HEK293T (cell line): Measurements from ENCODE around the gene COG4.

Experiments used
- CTCF ChIA-PET: fragments of 350-600 bp; formaldehyde crosslinking; extraction: SDS; loops from one replicate; lab custom pipeline; 2021; ENCODE audit warnings: antibody characterized with exemption, inconsistent platforms; lab: Yijun Ruan, JAX
- POLR2A ChIA-PET: fragments of 350-600 bp; formaldehyde crosslinking; extraction: SDS; loops from one replicate; lab custom pipeline; 2020; ENCODE audit warnings: antibody characterized with exemption, inconsistent platforms; lab: Yijun Ruan, JAX
- DNase-seq: peaks from one replicate; pipeline ENCODE4 v3.0.0; 2012; ENCODE audit warnings: mixed read lengths; ENCODE audit errors: extremely low spot score
- ARNT ChIP-seq: fragments of 450-650 bp; IDR thresholded peaks from 2 replicates; pipeline ENCODE4 v1.6.1; 2017; ENCODE audit warnings: mild to moderate bottlenecking
- BHLHE40 ChIP-seq: fragments of 450-650 bp; IDR thresholded peaks from 2 replicates; pipeline ENCODE4 v1.6.1; 2016; ENCODE audit warnings: mild to moderate bottlenecking, moderate library complexity, borderline replicate concordance
- CTBP1 ChIP-seq: fragments of 450-650 bp; IDR thresholded peaks from 2 replicates; pipeline ENCODE4 v1.6.1; 2016; ENCODE audit warnings: borderline replicate concordance
- ELF4 ChIP-seq: fragments of 450-650 bp; IDR thresholded peaks from 2 replicates; pipeline ENCODE4 v1.6.1; 2017; ENCODE audit warnings: antibody characterized with exemption
- FOXA1 ChIP-seq: fragments of 450-650 bp; IDR thresholded peaks from 2 replicates; pipeline ENCODE4 v1.6.1; 2016; ENCODE audit warnings: mild to moderate bottlenecking
- FOXK2 ChIP-seq: fragments of 450-650 bp; IDR thresholded peaks from 2 replicates; pipeline ENCODE4 v1.6.1; 2016; ENCODE audit warnings: mild to moderate bottlenecking
- FOXM1 ChIP-seq: fragments of 450-650 bp; IDR thresholded peaks from 2 replicates; pipeline ENCODE4 v1.6.1; 2017; ENCODE audit warnings: mild to moderate bottlenecking, borderline replicate concordance
- HDGF ChIP-seq: fragments of 450-650 bp; IDR thresholded peaks from 2 replicates; pipeline ENCODE4 v1.6.1; 2017; ENCODE audit warnings: antibody characterized with exemption, borderline replicate concordance
- L3MBTL2 ChIP-seq: fragments of 450-650 bp; conservative IDR thresholded peaks from 2 replicates; pipeline ENCODE4 v1.6.1; 2016; ENCODE audit warnings: mild to moderate bottlenecking
- LEF1 ChIP-seq: fragments of 450-650 bp; IDR thresholded peaks from 2 replicates; pipeline ENCODE4 v1.6.1; 2017; ENCODE audit warnings: mild to moderate bottlenecking, borderline replicate concordance
- NFRKB ChIP-seq: fragments of 450-650 bp; IDR thresholded peaks from 2 replicates; pipeline ENCODE4 v1.6.1; 2016; ENCODE audit warnings: mild to moderate bottlenecking, moderate library complexity
- SP1 ChIP-seq: fragments of 450-650 bp; IDR thresholded peaks from 2 replicates; pipeline ENCODE4 v1.6.1; 2017
- SUZ12 ChIP-seq: fragments of 450-650 bp; IDR thresholded peaks from 2 replicates; pipeline ENCODE4 v1.6.1; 2016; ENCODE audit warnings: mild to moderate bottlenecking
- TARDBP ChIP-seq: fragments of 450-650 bp; IDR thresholded peaks from 2 replicates; pipeline ENCODE4 v1.6.1; 2016
- ZNF384 ChIP-seq: fragments of 450-650 bp; IDR thresholded peaks from 2 replicates; pipeline ENCODE4 v1.6.1; 2016
- TF ChIP-seq, protein P1 (sequence below): fragments of 450-650 bp; IDR thresholded peaks from 2 replicates; pipeline ENCODE4 v1.6.1; 2016

Gene COG4

DNA sequence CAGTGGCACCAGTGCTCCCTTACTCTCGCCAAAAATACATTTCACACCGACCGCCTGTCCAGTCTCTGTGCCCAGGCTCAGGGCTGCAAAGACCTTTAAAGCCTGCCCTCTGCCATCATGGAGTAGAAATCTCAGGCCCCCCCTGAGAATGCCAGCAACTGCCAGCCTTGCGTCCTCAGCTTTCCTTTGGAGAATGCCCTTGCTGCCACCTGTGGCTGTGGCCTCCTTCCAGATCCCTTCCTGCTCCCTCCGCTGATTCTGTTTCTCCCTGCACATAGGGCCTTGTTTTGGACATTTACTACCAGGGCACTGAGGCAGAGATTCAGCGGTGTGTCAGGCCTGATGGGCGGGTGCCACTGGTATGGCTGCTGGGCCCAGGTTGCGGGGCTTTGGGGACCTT, 55.7 kb downstream of the COG4 start:
- DNase-seq = no peak
- ChIA-PET POLR2A (interaction anchor here (1.2 kb wide), 1 partner anchor 14 kb away, joined by 4 read pairs; no protein-coding TSS in a partner anchor), CTCF (no interaction called here)
- TF ChIP-seq ARNT (no peak), FOXA1 (no peak), FOXM1 (no peak), SP1 (no peak), ZNF384 (no peak), NFRKB (no peak), BHLHE40 (no peak), CTBP1 (no peak)

DNA sequence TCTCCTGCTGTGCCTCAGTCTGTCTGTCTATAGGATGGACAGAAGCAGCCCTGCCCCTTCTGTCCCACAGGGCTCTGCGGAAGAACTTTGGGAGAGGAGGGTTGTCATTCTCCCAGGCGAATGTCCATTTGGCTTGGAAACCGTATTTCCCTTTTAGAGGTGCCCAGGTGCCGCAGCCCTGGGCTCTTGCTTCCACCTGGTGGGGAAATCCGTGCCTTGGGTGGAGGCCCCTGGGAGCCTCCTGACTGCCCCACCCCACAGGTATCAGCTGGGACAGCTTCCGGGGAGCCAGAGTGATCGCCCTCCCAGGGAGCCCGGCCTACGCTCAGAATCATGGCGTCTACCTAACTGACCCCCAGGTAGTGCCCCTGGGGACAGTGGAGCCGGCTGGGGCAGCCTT, 56.2 kb downstream of the COG4 start:
- TF ChIP-seq CTBP1 = no peak
- TF ChIP-seq, protein P1, sequence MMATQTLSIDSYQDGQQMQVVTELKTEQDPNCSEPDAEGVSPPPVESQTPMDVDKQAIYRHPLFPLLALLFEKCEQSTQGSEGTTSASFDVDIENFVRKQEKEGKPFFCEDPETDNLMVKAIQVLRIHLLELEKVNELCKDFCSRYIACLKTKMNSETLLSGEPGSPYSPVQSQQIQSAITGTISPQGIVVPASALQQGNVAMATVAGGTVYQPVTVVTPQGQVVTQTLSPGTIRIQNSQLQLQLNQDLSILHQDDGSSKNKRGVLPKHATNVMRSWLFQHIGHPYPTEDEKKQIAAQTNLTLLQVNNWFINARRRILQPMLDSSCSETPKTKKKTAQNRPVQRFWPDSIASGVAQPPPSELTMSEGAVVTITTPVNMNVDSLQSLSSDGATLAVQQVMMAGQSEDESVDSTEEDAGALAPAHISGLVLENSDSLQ = no peak
- no peak for TF ChIP-seq ZNF384
- no peak for TF ChIP-seq ELF4
- no peak for TF ChIP-seq SP1
- TF ChIP-seq HDGF = no peak
- no peak for TF ChIP-seq NFRKB
- TF ChIP-seq BHLHE40 = no peak
- TF ChIP-seq L3MBTL2 = no peak
- no peak for TF ChIP-seq FOXK2
- no peak for TF ChIP-seq FOXM1
- TF ChIP-seq FOXA1 = no peak
- no peak for TF ChIP-seq TARDBP
- no peak for TF ChIP-seq ARNT
- TF ChIP-seq LEF1 = no peak
- TF ChIP-seq SUZ12 = no peak
- POLR2A ChIA-PET = no interaction called here
- CTCF ChIA-PET = interaction anchor here (1.0 kb wide), 1 partner anchor 73 kb away, joined by 3 read pairs; no protein-coding TSS in a partner anchor
- DNase-seq = no peak

DNA sequence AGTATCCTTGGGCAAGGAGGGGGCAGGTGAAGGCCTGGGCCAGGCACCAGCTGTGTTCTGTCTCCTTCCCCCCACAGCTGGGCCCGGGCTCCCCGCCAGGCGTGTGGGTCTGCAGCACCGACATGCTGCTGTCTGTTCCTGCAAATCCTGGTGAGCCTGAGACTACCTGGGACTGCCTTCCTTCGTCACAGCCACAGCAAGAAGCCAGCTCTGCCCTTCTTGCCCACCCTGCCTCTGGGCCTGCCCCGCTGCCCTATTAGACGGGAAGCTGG, 56.6 kb downstream of the COG4 start:
- CTCF ChIA-PET = interaction anchor here (1.0 kb wide), 1 partner anchor 73 kb away, joined by 3 read pairs; no protein-coding TSS in a partner anchor
- POLR2A ChIA-PET = no interaction called here
- TF ChIP-seq LEF1 (no peak), NFRKB (no peak), BHLHE40 (no peak), FOXK2 (no peak), HDGF (no peak), FOXA1 (no peak), CTBP1 (no peak), ELF4 (no peak), FOXM1 (no peak), ARNT (no peak), TARDBP (no peak), ZNF384 (no peak), L3MBTL2 (no peak), SP1 (no peak), SUZ12 (no peak)
- TF ChIP-seq, protein P1 = no peak
- no peak for DNase-seq

DNA sequence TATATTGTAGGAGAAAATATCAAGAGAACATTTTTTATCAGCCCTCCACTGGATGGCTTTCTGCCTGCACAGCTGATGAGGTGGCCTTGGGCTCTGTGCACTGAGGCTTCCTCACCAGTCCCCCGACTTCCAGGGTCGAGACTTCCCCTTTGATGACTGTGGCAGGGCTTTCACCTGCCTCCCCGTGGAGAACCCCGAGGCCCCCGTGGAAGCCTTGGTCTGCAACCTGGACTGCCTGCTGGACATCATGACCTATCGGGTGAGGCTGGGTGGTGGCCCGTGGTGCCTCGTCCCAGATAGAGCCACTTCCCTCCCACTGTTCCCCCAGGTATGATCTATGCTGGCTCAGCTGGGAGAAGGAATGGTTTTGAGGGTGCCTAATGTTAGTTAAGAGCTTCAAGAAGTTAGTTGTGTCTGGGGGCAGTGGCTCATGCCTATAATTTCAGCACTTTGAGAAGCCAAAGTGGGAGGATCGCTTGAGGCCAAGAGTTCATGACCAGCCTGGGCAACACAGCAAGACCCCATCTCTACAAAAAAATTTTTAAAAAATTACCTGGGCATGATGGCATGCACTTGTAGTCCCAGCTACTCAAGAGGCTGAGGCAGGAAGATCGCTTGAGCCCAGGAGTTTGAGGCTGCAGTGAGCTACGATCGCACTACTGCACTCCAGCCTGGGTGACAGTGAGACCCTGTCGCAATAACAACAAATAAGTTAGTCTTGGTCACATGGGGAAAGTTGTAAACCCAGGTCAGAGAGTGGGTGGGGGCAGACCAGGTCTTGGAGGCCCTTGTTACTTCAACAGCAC, 57.2 kb downstream of the COG4 start:
- no peak for DNase-seq
- TF ChIP-seq LEF1 = no peak
- TF ChIP-seq NFRKB = no peak
- TF ChIP-seq ELF4 = no peak
- TF ChIP-seq SP1 = no peak
- TF ChIP-seq ARNT = no peak
- no peak for TF ChIP-seq HDGF
- TF ChIP-seq FOXK2 = no peak
- CTCF ChIA-PET = interaction anchor here (1.0 kb wide), 1 partner anchor 72 kb away, joined by 3 read pairs; no protein-coding TSS in a partner anchor
- POLR2A ChIA-PET = no interaction called here

DNA sequence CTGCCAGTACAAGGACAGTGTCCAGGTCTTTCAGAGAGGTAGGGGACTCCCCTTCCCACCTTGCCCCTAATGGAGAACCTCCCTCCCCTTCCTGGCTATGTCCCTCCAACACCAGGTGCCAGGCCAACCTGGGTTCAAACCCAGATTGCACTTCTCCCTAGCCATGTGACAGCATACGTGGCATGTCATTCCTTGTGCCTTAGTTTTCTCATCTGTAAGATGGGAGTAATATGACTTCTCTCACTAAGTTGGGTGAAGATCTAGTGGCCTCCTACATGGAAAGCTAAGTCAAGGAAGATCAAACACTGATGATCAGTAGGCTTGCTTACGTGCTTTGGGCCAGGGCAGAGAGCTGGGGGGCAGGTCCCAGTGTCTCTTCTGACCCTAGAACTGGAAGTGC, 60.1 kb downstream of the COG4 start:
- CTCF ChIA-PET = no interaction called here
- POLR2A ChIA-PET = interaction anchor here (0.8 kb wide), 1 partner anchor 10 kb away, joined by 3 read pairs; no protein-coding TSS in a partner anchor
- DNase-seq = no peak
- TF ChIP-seq CTBP1 (no peak), FOXA1 (no peak), BHLHE40 (no peak), ELF4 (no peak), FOXK2 (no peak), NFRKB (no peak), SP1 (no peak), HDGF (no peak)
- TF ChIP-seq, protein P1 = no peak

DNA sequence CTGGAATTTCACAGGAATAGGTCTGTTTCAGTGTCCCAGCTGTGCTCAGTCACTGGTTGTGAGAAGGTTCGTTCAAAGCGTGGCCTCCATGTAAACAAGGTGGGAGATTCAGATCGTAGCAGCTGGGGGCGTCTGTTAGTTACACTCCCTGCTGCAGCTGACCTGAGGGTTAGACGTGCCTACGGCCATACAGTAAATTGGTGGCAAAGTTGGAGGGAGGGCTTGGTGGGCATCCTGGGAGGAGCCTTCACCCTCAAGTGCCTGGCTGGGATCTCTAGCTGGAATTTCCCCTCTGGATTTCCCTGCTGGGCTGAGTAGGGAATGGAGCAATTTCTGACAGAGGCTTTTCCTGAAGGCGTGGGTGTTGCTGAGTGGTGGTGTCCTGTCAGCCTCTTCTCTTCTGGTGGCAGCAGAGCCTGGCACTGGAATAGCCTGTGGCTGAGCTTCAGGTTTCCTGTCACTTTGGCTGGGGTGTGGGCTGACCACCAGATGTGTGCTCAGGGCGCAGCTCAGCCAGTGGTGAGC, 62.6 kb downstream of the COG4 start:
- CTCF ChIA-PET = no interaction called here
- TF ChIP-seq FOXK2 (no peak), ZNF384 (no peak), FOXM1 (no peak), ELF4 (no peak), CTBP1 (no peak), LEF1 (no peak)
- POLR2A ChIA-PET = interaction anchor here (1.0 kb wide), 1 partner anchor 80 kb away, joined by 6 read pairs; no protein-coding TSS in a partner anchor
- DNase-seq = no peak
